ENCODE data around the gene B4GALT4.
"Not testable (repeated sequence)": the region's sequence is repeated elsewhere in the genome, so short reads cannot be mapped to it uniquely, and the experiment has no call there.

B4GALT4 gene

GRCh38 chr3:119206611-119207511, 33.8 kb downstream of the B4GALT4 start:
- in situ Hi-C loops (cut with HindIII; ENCODE audit: low sequenced_read_pairs), result no loop called here

- in situ Hi-C loops (cut with HindIII; ENCODE audit: low sequenced_read_pairs), result no loop called here
Observed at GRCh38 chr3:119205685-119206084, 35.0 kb downstream of the B4GALT4 start.

GRCh38 chr3:119205209-119205608, 35.5 kb downstream of the B4GALT4 start:
- in situ Hi-C loops (cut with HindIII; ENCODE audit: low sequenced_read_pairs), result no loop called here

- in situ Hi-C loops (cut with HindIII; ENCODE audit: low sequenced_read_pairs), result no loop called here
Observed at GRCh38 chr3:119195911-119196310, 44.8 kb downstream of the B4GALT4 start.

- in situ Hi-C loops (cut with HindIII; ENCODE audit: low sequenced_read_pairs), result no loop called here
Observed at GRCh38 chr3:119195151-119195476, 45.6 kb downstream of the B4GALT4 start.

- in situ Hi-C loops (cut with HindIII; ENCODE audit: low sequenced_read_pairs), result no loop called here
Observed at GRCh38 chr3:119194237-119195150, 46.2 kb downstream of the B4GALT4 start.

- in situ Hi-C loops (cut with HindIII; ENCODE audit: low sequenced_read_pairs), result no loop called here
Observed at GRCh38 chr3:119191800-119192199, 48.9 kb downstream of the B4GALT4 start.

- in situ Hi-C loops (cut with HindIII; ENCODE audit: low sequenced_read_pairs), result no loop called here
Observed at GRCh38 chr3:119187266-119187665, 53.4 kb downstream of the B4GALT4 start.

- in situ Hi-C loops (cut with HindIII; ENCODE audit: low sequenced_read_pairs), result no loop called here
Observed at GRCh38 chr3:119184796-119185570, 55.7 kb downstream of the B4GALT4 start.

- in situ Hi-C loops (cut with HindIII; ENCODE audit: low sequenced_read_pairs), result no loop called here
Observed at GRCh38 chr3:119184111-119184510, 56.6 kb downstream of the B4GALT4 start.

- in situ Hi-C loops (cut with HindIII; ENCODE audit: low sequenced_read_pairs), result no loop called here
Observed at GRCh38 chr3:119181765-119182164, 58.9 kb downstream of the B4GALT4 start.

- in situ Hi-C loops (cut with HindIII; ENCODE audit: low sequenced_read_pairs), result no loop called here
Observed at GRCh38 chr3:119177321-119177720, 63.4 kb downstream of the B4GALT4 start.

GRCh38 chr3:119176778-119177177, 63.9 kb downstream of the B4GALT4 start:
- in situ Hi-C loops (cut with HindIII; ENCODE audit: low sequenced_read_pairs), result no loop called here

- in situ Hi-C loops (cut with HindIII; ENCODE audit: low sequenced_read_pairs), result no loop called here
Observed at GRCh38 chr3:119175872-119176756, 64.6 kb downstream of the B4GALT4 start.

GRCh38 chr3:119173325-119173724, 67.4 kb downstream of the B4GALT4 start, which contains the start of gene UPK1B:
Gene UPK1B (plus strand): TSS chr3:119173598. CDS start chr3:119186742, 13,144 bp downstream.
- in situ Hi-C loops (cut with HindIII; ENCODE audit: low sequenced_read_pairs), result no loop called here

GRCh38 chr3:119170821-119171220, 69.9 kb downstream of the B4GALT4 start:
- in situ Hi-C loops (cut with HindIII; ENCODE audit: low sequenced_read_pairs), result no loop called here

GRCh38 chr3:119164745-119165144, 75.9 kb downstream of the B4GALT4 start:
- in situ Hi-C loops (cut with HindIII; ENCODE audit: low sequenced_read_pairs), result not testable (repeated sequence)

All from DLD1 (cell line).